Breast epithelium (tissue), 4 donors: ENCODE results near the gene MYO1D. TPM values are rescaled to one million over a fixed set of nuclear protein-coding genes. Genes with fewer than 3 reads are reported as not detected.
A peak's percentile ranks its signal among the peaks of the same experiment; 100 is the strongest.

Source experiments
- DNase-seq, 2 donors: peaks; one replicate each; pipeline ENCODE4 v3.0.0-alpha.2; 2019; ENCODE audit warnings: low spot score in 2 of 2
- H3K27ac ChIP-seq, 2 donors: fragments of 200-600 bp; sonication (generic) in 1 of 2; one replicate each; pipeline ENCODE4 v1.5.1; 2016 to 2019; ENCODE audit warnings: mild to moderate bottlenecking in 1 of 2
- H3K27me3 ChIP-seq, 2 donors: fragments of 200-600 bp; sonication (generic) in 1 of 2; one replicate each; pipeline versions ENCODE4 v1.5.1 to v1.6.0; 2017 to 2019; ENCODE audit warnings: control low read depth in 1 of 2, mild to moderate bottlenecking in 1 of 2
- H3K36me3 ChIP-seq: fragments of 200-600 bp; one replicate; pipeline ENCODE4 v1.5.1; 2019
- H3K4me1 ChIP-seq, 2 donors: fragments of 200-600 bp; sonication (generic); one replicate each; pipeline ENCODE4 v1.5.1; 2016 to 2019; ENCODE audit warnings: control low read depth in 1 of 2
- H3K4me3 ChIP-seq, 3 donors: fragments of 200-600 bp; sonication (generic); 1 replicate in 2 of 3; 2 replicates in 1 of 3; pipeline ENCODE4 v1.5.1; 2016 to 2019; ENCODE audit warnings: mild to moderate bottlenecking in 3 of 3, moderate library complexity in 2 of 3
- H3K9me3 ChIP-seq, 2 donors: fragments of 200-600 bp; sonication (generic) in 1 of 2; one replicate each; pipeline ENCODE4 v1.5.1; 2016 to 2019; ENCODE audit warnings: control low read depth in 1 of 2
- POLR2A ChIP-seq: fragments of 450-650 bp; IDR thresholded peaks from one replicate; pipeline ENCODE4 v1.6.1; 2016; ENCODE audit warnings: antibody characterized with exemption, mild to moderate bottlenecking, moderate library complexity
- POLR2AphosphoS5 ChIP-seq, 3 donors: sonication (generic); formaldehyde crosslinking; IDR thresholded peaks; one replicate each; pipeline ENCODE4 v1.6.1; 2017; ENCODE audit warnings: antibody characterized with exemption in 3 of 3
- intact Hi-C: fragments of 100-400 bp; cut with DNase I; formaldehyde crosslinking; loops from one replicate; pipeline ENCODE4 v1.15.1; 2023; ENCODE audit warnings: low total_unique reads
- total RNA-seq, 3 donors: library from RNA; depleted of rRNA; stranded (reverse); fragments of >200 nt; gene quantifications; one replicate each; pipeline ENCODE4 v1.1.0, GENCODE V29; 2016
- TF ChIP-seq, protein P1 (sequence below), 3 donors: fragments of 450-650 bp; IDR thresholded peaks; one replicate each; pipeline ENCODE4 v1.5.1; 2016 to 2017; ENCODE audit warnings: antibody characterized with exemption in 3 of 3, mild to moderate bottlenecking in 3 of 3, moderate library complexity in 3 of 3

The MYO1D gene
- total RNA-seq, 3 donors from 2014 or later: 54.4 to 114 (median 76.7) TPM

DNA sequence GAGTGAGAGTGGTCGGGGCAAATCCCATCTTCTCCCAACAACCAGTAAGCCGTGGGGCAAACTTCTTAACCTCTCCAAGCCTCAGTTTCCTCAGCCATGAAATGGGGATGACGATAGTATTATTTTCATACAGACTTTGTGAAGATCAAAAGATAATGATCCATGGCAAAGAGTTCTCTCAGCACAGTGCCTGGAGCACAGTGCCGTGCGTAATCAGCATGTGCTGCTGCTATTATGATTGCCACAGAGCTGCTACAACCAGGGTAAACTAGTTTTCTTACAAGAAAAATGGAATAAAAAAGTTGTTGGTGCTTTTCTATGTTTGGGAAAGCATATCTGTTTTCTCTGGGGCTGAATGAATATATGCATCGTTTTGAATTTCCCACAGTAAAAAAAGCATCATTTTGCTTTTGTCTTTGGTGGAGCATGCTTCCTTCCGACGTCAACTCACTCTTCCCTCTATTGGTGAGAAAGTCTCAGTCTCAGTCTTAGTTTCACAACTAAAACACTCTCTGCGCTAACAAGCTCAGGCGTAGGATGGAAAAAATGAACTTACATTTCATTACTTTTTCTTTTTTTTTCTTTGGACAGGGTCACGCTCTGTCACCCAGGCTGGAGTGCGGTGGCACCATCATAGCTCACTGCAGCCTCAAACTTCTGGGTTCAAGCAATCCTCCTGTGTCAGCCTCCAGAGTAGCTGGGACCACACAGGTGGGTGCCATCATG lies 352.9 kb downstream of the MYO1D start:
- no peak for DNase-seq
- Histone ChIP-seq H3K27ac (no peak overlapping the region), H3K9me3 (no peaks in the 10 kb centered on the region), H3K4me3 (no peak overlapping the region), H3K27me3 (no peaks in the 10 kb centered on the region), H3K36me3 (no peaks in the 10 kb centered on the region), H3K4me1 (no peaks in the 10 kb centered on the region)
- intact Hi-C loops: no loop called here
- TF ChIP-seq, protein P1, sequence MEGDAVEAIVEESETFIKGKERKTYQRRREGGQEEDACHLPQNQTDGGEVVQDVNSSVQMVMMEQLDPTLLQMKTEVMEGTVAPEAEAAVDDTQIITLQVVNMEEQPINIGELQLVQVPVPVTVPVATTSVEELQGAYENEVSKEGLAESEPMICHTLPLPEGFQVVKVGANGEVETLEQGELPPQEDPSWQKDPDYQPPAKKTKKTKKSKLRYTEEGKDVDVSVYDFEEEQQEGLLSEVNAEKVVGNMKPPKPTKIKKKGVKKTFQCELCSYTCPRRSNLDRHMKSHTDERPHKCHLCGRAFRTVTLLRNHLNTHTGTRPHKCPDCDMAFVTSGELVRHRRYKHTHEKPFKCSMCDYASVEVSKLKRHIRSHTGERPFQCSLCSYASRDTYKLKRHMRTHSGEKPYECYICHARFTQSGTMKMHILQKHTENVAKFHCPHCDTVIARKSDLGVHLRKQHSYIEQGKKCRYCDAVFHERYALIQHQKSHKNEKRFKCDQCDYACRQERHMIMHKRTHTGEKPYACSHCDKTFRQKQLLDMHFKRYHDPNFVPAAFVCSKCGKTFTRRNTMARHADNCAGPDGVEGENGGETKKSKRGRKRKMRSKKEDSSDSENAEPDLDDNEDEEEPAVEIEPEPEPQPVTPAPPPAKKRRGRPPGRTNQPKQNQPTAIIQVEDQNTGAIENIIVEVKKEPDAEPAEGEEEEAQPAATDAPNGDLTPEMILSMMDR (IDR thresholded peaks at IDR 0.05): no peak
- TF ChIP-seq POLR2A (no peak), POLR2AphosphoS5 (IDR thresholded peaks at IDR 0.05) (no peak)

DNA sequence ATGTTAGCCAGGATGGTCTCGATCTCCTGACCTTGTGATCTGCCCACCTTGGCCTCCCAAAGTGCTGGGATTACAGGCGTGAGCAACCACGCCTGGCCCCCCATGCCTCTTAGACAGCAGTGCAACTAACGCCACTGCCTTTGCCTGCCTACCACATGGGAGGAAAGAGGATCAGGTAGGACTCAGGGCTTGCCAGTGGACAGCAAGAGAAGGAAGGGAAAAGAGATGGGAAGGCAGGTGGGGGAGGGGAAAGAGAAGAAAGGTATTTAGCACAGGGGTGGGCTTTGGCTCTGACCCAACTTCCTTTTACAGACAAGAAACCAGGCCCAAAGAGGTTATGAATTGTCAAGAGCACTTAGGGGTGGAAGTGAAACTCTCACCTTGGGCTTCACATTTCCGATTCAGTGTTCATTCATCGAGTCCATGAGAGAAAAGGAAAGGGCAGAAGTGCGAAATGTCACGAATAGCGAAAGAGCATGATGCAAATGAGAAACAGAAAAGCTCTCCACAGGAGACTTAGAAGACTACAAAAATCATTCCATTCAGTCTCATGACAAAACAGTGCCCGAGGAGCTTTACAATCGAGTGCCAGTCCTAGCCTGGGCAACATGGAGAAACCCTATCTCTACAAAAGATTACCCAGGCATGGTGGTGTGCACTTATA lies 353.8 kb downstream of the MYO1D start:
- Histone ChIP-seq H3K36me3 (no peaks in the 10 kb centered on the region), H3K27ac (no peak overlapping the region), H3K4me3 (no peak overlapping the region), H3K9me3 (no peaks in the 10 kb centered on the region), H3K27me3 (no peaks in the 10 kb centered on the region), H3K4me1 (no peaks in the 10 kb centered on the region)
- TF ChIP-seq POLR2A: no peak
- intact Hi-C loops: no loop called here
- DNase-seq: no peak

GRCh38 chr17:32520737-32521404 lies 356.1 kb downstream of the MYO1D start:
- no peak for DNase-seq
- Histone ChIP-seq H3K4me1 (no peaks in the 10 kb centered on the region), H3K36me3 (no peaks in the 10 kb centered on the region), H3K27ac (no peak overlapping the region), H3K27me3 (no peaks in the 10 kb centered on the region), H3K9me3 (no peaks in the 10 kb centered on the region), H3K4me3 (no peak overlapping the region)
- no peak for TF ChIP-seq POLR2AphosphoS5 (IDR thresholded peaks at IDR 0.05)
- TF ChIP-seq, protein P1 (IDR thresholded peaks at IDR 0.05): no peak
- TF ChIP-seq POLR2A: no peak
- intact Hi-C loops: no loop called here

DNA sequence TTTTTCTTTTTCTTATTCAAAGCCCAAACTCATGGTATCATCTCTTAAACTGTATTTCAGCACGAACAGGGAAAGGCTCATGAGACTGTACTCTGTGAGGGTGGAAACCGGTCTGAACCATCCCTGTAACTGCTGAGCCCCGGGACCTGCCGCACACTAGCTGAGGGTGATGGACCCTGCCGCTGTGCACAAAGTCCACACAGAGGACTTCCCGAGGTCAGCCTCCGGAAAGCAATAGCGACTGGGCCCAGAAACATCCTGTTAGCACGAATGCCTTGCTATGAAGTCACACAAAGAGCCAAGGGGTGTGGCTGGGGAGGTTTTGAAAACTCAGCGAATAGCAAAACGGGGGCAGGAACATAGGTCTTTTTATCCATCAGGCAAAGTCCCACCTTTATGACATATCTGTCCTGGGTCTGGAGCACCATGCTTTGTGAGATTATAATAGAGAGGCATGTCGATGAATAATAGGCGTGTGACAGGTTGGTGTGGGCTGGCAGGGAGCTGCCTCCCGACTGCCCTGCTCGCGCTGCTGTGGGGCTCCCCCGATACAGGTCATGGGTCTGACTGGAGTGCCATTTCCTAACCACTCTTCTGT lies 356.7 kb downstream of the MYO1D start:
- TF ChIP-seq POLR2AphosphoS5 (IDR thresholded peaks at IDR 0.05) (no peak), POLR2A (no peak)
- TF ChIP-seq, protein P1 (IDR thresholded peaks at IDR 0.05): no peak
- Histone ChIP-seq H3K4me1 (no peaks in the 10 kb centered on the region), H3K27ac (no peak overlapping the region), H3K36me3 (no peaks in the 10 kb centered on the region), H3K4me3 (peak overlapping the region; percentile 24 to 59 (median 47)), H3K9me3 (no peaks in the 10 kb centered on the region), H3K27me3 (no peaks in the 10 kb centered on the region)
- no peak for DNase-seq
- intact Hi-C loops: no loop called here

DNA sequence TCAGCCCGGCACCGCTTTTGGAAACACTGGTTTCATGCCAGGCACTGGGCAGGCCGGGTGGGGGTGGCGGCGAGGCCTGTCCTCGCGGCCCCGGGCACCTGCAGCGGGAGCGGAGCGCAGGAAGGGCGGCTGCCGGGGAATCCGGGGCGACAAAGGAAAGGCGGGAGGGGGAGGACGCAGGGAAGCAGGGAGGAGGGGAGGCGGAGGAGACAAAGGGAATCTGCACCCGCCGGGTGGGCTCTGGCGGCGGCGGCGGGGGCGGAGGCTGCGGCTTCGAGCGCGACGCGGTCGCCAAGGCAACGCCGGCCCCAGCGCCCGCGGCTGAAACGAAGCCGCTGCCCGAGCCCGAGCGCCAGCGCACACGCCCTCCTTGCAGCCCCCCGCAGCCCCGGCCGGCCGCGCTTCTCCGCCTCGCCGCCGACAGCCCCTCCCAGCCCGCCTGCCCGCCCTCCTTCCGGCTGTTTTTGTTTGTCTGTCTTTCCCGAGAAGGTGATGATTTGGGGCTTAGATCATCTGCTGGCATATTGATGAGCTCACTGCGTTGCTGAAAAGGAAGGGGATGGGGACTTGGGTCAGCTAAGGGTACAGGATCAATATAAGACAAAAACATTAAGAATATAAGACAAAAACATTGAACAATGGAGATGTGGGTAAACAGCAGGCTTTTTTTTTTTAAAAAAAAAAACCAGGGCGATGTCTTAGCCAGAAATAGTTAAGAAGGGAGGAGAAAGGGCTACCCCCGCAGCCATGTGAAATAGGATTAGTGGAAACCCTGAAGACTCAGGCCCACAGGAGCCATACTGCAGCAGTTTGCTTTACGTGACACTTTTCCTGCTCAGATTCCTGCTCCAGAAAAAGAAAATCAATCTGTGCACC lies 357.5 kb downstream of the MYO1D start:
- peak overlapping the region in 1 of 2 donors; percentile 50 for H3K27ac ChIP-seq
- DNase-seq: peak in 1 of 2 donors; percentile 63
- no peaks in the 10 kb centered on the region for H3K27me3 ChIP-seq
- intact Hi-C loops: no loop called here
- H3K36me3 ChIP-seq: no peaks in the 10 kb centered on the region
- peak overlapping the region; percentile 47 to 77 (median 59) for H3K4me3 ChIP-seq
- no peaks in the 10 kb centered on the region for H3K4me1 ChIP-seq
- TF ChIP-seq POLR2AphosphoS5 (IDR thresholded peaks at IDR 0.05): no peak
- TF ChIP-seq, protein P1 (IDR thresholded peaks at IDR 0.05): no peak
- TF ChIP-seq POLR2A: no peak
- H3K9me3 ChIP-seq: no peaks in the 10 kb centered on the region
